Amniotic stem cell (primary cell): ENCODE results near the gene RAI1.
A peak's percentile ranks its signal among the peaks of the same experiment; 100 is the strongest.

ENCODE experiments used
- DNase-seq: peaks from one replicate; lab custom pipeline; 2025; lab: John Stamatoyannopoulos, UW

The RAI1 gene

DNA sequence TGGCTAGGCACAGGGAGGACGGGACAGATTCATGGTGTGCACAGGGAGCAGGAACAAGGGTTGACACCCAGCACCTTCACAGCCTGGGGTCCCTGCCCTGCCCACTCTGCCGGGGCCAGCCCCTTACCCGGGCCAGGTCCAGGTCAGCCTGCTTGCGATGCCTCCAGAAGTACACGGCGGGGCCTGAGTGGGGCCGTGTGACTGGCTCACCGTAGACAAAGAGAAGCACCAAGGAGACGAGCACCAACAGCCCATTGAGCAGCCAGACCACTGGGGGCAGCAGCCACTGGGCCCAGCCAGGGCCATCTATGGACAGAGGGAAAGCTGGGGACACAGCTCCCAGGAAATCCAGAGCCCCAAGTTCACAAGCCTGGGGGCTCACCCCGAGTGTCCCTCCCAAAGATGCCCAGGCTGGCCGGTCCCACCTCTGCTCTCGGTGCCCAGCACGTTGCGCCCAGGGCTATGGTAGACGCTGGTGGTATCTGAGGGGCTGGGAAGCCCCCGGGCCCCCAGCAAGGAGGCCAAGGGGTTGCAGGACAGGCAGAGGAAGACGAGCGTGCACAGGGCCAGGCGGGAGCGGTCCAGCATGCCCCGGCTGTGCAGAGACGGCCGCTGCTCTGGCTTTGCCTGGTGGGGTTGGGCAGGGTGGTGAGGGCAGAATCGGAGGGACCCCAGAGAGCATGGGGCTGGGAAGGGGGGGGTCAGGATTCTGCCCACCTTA lies 135.7 kb downstream of the RAI1 start:
- DNase-seq, result no peak

DNA sequence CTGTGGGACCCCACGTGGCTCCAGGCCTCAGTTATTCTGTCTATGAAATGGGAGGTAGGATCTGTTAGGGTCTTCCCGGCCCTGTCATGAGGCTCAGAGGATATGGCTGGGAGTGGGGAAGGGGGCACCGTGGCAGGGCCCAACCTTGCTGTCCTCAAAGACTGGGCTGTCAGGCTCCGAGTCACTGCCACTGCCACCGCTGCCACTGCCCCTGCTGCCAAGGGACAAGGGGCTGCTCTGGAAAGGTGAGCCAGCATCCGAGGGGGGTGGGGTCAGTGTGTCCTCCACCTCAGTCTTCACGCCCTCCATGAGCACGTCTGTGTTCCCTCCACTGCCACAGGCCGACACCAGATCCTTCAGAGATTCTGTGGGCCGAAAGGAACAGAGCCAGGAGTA lies 136.3 kb downstream of the RAI1 start:
- no peak for DNase-seq

GRCh38 chr17:17818088-17818526 lies 136.8 kb downstream of the RAI1 start:
- no peak for DNase-seq

DNA sequence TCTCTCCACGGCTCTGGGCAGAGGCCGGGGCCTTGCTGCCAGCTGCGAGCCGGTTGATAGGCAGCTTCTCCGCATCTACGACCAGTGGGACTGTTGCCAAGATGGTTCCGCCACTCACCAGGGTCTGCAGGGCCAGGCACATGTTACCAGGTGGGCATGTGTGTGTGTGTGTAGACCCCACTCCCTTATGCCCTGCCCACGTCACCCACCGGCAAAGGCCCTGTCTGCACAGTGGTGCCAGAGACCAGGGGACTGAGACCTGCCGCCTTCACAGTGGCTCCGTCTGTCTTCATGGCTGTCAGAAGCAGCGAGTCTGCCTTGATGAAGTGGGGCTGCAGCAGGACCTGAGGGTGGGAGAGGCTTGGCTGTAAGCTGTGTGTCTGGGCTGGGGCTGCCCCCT lies 137.9 kb downstream of the RAI1 start:
- DNase-seq, result no peak

DNA sequence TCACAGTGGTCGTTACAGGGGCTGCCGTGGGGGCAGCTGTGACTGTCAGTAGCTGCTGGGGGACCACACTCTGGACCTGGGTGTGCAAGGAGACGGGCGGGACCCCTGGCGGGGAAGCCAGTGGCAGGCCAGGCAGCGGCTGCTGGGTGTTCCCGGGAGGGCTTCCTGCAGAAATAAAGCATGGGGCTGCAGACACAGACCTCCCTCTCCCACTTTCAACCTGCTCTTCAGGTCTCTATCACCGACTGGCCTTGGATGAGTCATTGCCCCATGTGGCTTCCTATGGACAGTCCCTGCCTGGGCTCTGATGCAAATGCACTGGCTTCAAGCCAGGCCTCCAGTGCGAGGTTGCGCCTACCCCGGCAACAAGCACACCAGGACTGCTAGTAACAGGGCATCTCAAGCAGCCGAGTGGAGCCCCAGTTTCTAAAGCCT lies 138.3 kb downstream of the RAI1 start:
- DNase-seq, result no peak

DNA sequence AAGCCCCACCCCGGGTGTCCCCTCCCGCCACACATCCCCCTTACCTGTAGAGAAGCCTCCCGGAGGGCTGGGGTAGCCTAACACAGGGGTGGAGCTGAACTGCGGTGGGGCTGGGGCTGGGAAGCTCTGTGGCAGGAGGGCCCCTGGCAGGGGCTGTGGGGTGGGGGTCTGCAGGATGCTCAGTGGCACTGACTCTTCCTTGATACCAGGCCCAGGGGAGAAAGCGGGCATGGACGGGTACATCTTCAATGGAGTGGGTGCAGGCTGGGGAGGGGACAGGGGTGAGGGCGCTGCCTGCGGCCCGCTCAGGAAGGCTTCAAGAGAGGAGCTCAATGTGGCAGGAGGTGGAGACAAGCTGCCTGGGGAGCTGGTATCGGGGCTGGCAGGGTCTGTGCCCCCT lies 138.8 kb downstream of the RAI1 start:
- no peak for DNase-seq

GRCh38 chr17:17820463-17821158 lies 139.4 kb downstream of the RAI1 start:
- no peak for DNase-seq

DNA sequence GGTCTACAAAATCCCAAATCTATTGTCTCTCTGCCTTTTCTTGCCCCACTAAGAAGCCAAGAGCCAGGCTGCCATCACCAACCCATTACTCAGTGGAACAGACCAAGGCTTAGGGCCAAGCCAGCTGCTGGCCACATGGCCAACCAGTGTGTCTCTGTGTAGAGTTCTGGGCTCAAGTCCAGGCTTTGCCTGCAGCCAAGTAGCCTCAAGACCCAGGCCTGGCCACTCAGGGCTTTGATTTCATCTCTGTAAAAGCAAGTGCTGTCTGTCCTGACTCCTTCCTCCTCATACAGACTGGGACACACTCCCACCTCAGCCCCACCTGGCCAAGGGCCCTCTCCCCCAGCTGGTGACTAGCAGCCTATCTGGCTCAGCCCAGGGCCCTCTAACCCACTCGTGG lies 140.9 kb downstream of the RAI1 start:
- no peak for DNase-seq

DNA sequence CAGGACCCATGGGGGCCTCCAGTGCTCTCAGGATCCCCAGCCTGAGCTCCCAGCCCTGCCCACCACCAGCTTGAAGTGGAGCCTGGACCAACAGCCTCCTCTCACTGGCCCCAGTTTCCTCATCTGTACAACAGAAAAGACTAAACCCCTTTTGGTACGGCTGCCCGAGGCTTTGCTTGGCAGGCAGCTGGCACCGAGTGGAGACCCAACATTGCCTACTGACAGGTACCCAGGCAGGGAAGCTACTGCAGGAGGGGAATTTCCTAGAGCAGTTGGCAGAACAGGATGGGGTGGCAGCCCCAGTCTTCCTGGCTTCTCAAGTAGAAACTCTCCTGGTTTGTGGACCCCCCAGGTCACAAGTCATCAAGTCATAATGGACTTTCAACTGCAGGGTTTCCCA lies 141.4 kb downstream of the RAI1 start:
- DNase-seq, result no peak

- peak; percentile 33 for DNase-seq
Observed at GRCh38 chr17:17823433-17824118, 142.3 kb downstream of the RAI1 start.

DNA sequence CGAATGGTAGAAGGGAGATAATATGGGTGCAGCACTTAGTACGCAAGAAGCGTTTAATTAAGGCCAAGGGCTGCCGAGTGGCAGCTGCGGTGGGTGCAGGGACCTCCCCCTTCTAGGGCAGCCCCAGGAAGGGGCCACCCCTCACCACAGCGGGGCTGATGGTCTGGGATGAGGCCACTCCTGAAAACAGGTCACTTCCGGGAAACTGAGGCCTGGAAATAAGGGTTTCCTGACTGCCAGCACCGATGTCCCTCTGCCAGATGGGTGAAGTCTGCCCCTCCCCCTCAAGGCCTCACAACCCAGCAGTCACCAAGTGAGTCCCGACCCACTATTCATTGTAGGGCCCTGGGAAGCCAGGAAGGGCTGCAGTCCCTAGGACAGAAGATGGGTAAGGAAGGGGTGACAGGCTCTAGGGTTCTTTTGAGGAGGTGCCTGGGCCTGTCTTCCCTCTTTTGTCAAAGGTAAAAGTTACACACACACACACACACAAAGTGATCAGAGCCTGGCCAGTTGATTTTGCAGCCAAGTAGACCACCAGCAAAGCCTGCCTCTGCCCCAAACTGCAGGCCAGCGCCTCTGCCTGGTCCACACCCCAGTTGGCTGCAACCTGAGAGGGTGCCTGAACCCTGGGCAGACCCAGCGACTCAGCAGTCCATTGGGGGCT lies 143.0 kb downstream of the RAI1 start:
- no peak for DNase-seq

DNA sequence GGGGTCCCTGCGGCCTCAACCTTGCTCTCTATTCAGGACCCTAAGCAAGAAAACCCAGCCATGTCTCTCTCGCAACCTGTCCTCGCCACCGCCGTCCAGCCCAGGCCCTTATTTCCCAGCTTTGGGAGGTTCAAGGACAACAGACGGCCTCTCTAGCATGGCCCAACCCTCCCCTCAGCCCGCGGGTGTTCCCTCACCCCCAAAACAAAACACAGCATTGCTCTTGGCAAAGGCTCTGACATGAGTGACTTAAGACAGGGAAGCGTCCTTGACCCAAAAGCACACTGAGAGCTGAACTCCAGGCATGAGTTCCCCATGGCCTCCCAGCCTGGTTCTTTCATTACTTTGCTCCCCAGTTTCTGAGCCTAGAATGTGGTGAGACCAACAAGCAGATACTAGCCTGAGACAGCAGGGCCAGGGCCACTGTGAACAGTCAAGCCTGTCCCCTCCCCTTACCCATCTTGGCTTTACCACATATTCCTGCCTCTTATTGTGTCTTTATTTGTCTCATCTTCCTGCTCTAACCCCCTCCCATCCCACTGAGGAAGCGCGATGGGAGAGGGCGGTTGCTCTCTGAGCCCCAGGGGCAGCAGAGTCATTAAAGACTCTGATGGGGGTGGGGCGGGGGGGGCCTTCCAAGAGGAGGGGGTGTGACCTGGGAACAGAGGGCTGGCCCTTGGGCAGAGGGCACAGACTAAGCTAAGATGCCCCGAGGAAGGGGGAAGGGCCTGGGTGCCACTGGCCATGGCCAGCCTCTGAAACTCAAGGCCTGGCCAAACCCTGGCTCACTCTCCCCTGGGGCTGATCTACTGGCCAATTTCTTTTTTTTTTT lies 143.7 kb downstream of the RAI1 start:
- DNase-seq, result no peak

- no peak for DNase-seq
Observed at GRCh38 chr17:17826342-17826713, 145.1 kb downstream of the RAI1 start.

DNA sequence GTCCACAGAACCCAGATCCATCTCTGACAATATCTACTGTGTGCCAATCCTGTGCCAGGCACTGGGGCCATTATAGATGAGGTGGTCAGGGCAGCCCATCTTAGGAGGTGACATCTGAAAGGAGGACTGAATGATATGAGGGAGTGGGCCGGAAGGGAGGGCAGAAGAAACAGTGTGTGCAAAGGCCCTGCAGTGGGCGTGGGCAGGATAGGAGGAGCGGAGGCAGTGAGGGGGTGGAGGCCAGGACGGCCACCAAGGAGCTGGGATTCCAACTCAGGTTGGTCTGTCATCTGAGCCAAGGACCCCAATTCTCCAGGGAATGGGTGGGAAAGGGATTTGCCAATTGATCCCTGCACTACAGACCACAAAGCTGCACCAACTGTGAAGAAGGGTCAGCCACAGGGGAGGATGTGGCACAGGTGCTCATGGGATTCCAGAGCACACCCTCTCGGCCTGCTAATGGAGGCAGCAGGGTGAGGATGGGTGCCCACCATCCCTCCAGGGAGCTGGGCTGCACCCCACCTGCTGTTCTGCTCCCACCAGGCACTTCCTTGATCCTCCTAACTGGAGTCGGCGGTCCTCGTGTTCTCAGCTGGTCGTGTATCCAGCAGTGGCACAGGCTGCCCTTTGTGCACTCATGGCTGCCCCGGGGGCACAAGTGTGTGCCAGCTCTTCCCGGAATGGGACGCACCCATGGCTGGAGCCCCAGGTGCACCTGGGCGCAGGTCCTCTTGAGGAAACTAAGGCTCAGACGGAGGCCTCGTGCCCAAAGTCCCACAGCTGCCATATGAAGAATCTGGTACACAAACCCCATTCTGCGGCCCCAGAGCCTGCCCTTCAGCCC lies 145.9 kb downstream of the RAI1 start:
- no peak for DNase-seq

DNA sequence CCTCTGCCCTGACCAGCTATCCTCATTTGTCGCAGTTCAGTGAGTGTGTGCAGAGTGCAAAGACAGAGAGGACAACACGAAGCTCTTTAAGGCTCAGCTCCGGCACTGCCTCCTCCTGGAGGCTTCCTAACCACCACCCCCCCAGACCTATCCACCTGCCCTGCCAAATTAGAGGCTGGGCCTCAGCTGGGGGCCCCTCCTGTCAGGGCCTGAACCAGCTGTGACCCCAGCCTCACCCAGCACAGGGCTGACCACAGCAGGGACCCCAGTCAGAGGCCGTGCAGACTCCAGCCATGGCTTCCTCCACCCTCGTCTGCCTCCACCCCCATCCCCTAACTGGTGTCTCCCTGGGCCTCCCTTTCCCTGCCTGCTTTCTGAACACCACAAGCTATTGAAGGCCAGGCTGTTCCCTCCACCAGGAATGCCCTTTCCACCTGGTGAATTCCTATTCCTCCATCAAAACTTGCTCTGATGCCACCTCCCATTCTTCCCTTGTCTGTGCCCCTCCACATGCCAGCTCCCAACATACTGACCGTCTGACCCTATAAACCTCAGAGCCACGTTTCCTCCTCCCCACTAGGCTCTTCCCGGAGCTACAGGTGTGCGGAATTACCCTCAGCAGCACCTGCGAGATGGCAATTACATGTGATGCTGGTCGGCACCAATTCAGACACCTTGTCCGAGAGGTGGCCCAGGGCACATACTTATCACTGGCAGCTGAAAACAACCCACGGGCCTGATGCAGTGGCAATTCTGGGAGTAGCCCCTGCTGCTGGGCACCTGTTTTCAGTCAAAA lies 146.8 kb downstream of the RAI1 start:
- no peak for DNase-seq

DNA sequence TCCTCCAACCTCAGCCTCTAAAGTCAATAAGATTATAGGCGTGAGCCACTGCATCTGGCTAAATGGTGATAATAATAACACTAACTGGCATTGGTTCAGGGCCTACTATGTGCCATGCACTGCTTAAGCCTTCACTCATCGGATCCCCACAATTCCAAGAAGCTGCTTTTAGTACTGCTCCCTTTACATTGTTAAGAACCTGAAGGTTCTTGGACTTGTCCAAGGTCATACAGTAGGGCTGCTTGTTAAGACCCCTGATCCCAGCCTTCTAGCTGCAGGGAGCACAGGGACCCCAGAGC lies 149.0 kb downstream of the RAI1 start:
- no peak for DNase-seq

- DNase-seq, result no peak
Observed at GRCh38 chr17:17830740-17831207, 149.5 kb downstream of the RAI1 start.

GRCh38 chr17:17831208-17832031 lies 150.2 kb downstream of the RAI1 start:
- DNase-seq, result no peak

- DNase-seq, result no peak
Observed at GRCh38 chr17:17832032-17832363, 150.7 kb downstream of the RAI1 start.
